Measurements from ENCODE around the gene HHATL.

DNA sequence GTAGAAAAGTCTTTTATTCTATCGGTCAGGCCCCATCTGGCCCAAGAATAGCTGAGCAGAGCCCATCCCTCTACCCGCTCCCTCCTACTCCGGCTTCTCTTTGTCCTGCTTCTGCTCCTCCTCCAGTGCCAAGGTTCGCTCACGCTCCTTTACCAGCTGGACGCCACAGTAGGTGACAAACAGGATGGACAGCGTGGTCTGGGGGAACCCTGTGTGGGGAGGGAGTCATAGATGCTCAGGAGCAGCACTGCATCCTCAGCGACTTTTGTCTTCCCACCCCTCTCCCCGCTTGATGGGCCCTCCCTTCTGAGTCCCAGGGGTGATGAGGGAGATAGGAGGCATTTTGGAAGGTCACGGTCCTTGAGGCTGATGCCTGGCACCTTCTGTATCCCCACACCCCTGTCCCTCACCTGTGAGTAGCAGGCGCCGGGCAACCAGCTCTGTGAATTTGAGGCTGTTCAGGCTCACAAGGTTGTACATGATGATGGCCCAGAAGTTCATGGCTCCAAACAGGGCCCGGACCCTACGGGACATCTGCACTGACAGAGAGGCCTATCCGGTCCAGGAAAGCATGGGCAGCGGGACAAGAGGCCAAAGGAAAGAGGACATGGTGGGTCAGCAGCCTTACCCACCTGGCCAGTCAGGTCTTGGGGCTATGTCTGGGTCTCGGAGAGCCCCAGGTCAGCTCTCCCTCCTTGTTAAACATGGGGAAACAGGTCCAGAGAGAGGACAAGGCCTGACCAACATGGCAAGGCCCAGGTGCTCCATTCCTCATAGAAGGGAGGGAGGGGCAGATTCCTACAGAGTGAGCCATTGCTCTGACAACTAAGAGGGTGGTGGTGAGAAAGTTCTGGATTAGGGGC, 9.7 kb downstream of the HHATL start:
- TF ChIP-seq, protein P1, sequence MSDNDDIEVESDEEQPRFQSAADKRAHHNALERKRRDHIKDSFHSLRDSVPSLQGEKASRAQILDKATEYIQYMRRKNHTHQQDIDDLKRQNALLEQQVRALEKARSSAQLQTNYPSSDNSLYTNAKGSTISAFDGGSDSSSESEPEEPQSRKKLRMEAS (IDR thresholded peaks at IDR 0.05) = no peak
- TF ChIP-seq, protein P2, sequence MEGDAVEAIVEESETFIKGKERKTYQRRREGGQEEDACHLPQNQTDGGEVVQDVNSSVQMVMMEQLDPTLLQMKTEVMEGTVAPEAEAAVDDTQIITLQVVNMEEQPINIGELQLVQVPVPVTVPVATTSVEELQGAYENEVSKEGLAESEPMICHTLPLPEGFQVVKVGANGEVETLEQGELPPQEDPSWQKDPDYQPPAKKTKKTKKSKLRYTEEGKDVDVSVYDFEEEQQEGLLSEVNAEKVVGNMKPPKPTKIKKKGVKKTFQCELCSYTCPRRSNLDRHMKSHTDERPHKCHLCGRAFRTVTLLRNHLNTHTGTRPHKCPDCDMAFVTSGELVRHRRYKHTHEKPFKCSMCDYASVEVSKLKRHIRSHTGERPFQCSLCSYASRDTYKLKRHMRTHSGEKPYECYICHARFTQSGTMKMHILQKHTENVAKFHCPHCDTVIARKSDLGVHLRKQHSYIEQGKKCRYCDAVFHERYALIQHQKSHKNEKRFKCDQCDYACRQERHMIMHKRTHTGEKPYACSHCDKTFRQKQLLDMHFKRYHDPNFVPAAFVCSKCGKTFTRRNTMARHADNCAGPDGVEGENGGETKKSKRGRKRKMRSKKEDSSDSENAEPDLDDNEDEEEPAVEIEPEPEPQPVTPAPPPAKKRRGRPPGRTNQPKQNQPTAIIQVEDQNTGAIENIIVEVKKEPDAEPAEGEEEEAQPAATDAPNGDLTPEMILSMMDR (IDR thresholded peaks at IDR 0.05; ENCODE audit: control extremely low read depth in 1 of 3, insufficient read depth in 1 of 3, low read depth in 1 of 3, low read length in 3 of 3) = no peak
- no peak for TF ChIP-seq HDAC6 (IDR thresholded peaks at IDR 0.05; ENCODE audit: low read depth, low read length)
- TF ChIP-seq CHD2 (IDR thresholded peaks at IDR 0.05; ENCODE audit: low read length) = no peak
- no peak for TF ChIP-seq TAF1 (IDR thresholded peaks at IDR 0.05; ENCODE audit: low read depth, low read length)
- no peak for TF ChIP-seq ZNF274 (IDR thresholded peaks at IDR 0.05; ENCODE audit: borderline replicate concordance, extremely low read depth, low read length)
- no peak for TF ChIP-seq TCF12 (IDR thresholded peaks at IDR 0.05; ENCODE audit: low read depth, low read length)
- no peak for TF ChIP-seq POLR2A (IDR thresholded peaks at IDR 0.05; ENCODE audit: control extremely low read depth in 1 of 2, low read depth in 2 of 2, low read length in 2 of 2)
- no peak for TF ChIP-seq CEBPB (IDR thresholded peaks at IDR 0.05; ENCODE audit: low read depth, low read length)
- no peak for TF ChIP-seq EP300 (IDR thresholded peaks at IDR 0.05; ENCODE audit: borderline replicate concordance in 1 of 2, low read depth in 2 of 2, low read length in 2 of 2)
- no peak for TF ChIP-seq CTBP2 (IDR thresholded peaks at IDR 0.05; ENCODE audit: borderline replicate concordance, insufficient read depth, insufficient read length, low read length)
- TF ChIP-seq POLR2AphosphoS5 (IDR thresholded peaks at IDR 0.05; ENCODE audit: low read depth, low read length) = no peak
- TF ChIP-seq, protein P3, sequence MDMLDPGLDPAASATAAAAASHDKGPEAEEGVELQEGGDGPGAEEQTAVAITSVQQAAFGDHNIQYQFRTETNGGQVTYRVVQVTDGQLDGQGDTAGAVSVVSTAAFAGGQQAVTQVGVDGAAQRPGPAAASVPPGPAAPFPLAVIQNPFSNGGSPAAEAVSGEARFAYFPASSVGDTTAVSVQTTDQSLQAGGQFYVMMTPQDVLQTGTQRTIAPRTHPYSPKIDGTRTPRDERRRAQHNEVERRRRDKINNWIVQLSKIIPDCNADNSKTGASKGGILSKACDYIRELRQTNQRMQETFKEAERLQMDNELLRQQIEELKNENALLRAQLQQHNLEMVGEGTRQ (IDR thresholded peaks at IDR 0.05; ENCODE audit: low read length) = no peak
- TF ChIP-seq SIN3A (conservative IDR thresholded peaks at IDR 0.05 in 1 of 2, IDR thresholded peaks at IDR 0.05 in 1 of 2; ENCODE audit: low read depth in 1 of 2, low read length in 2 of 2) = no peak
